Suprapubic skin (tissue), 4 donors: ENCODE measurements around the gene PCNX2.

ENCODE experiments used
- CTCF ChIP-seq, 2 donors: fragments of 200-600 bp in 1 of 2; fragments of 450-650 bp in 1 of 2; sonication (generic) in 1 of 2; IDR thresholded peaks; one replicate each; pipeline ENCODE4 v1.5.1; 2016 to 2019; ENCODE audit warnings: antibody characterized with exemption in 2 of 2, mild to moderate bottlenecking in 1 of 2, moderate library complexity in 1 of 2
- POLR2A ChIP-seq, 2 donors: fragments of 450-650 bp; IDR thresholded peaks; one replicate each; pipeline ENCODE4 v1.6.1; 2017; ENCODE audit warnings: antibody characterized with exemption in 2 of 2, mild to moderate bottlenecking in 2 of 2, moderate library complexity in 2 of 2
- POLR2AphosphoS5 ChIP-seq, 3 donors: sonication (generic); formaldehyde crosslinking; IDR thresholded peaks; one replicate each; pipeline ENCODE4 v1.6.1; 2017; ENCODE audit warnings: antibody characterized with exemption in 3 of 3

DNA sequence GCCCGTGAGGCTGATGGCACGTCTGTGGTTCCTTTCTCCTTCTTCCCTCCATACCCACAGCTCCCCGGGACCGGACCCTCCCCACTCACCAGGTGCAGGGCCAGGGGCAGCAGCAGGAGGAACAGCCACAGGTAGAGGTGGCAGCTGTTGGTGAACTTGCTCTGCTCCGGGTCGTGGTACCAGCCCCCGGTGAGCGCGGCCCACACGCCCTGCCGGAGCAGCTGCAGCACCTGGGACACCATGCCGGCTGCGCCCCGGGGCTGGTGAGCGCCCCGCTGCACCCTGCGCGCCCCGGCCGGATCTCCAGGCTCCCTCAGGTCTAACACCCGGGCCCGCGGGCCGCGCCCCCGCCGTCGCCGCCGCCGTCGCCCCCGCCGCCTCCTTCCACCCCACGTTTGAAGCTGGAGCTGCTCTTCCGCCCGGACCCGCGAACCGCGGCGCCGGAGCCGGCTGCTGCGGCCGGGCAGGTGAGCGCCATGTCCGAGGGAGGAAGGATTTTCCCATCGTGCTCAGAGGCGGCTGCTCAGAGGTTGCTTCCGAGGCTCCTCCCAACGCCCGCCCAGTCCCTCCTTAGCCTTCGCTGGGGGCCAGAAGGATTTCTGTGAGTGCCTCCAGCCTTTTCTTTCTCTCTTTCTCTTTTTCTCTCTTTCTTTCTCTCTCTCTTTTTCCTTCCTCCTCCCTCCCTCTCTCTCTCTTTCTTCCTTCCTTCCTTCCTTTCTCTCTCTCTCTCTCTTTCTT is at the start of gene PCNX2:
- peak in 1 of 2 donors; percentile 17 for TF ChIP-seq POLR2A (IDR thresholded peaks at IDR 0.05)
- no peak for TF ChIP-seq CTCF (IDR thresholded peaks at IDR 0.05)
- no peak for TF ChIP-seq POLR2AphosphoS5 (IDR thresholded peaks at IDR 0.05)
